HCT116 (cell line): ENCODE measurements around the gene CDH1. TPM values are rescaled to one million over a fixed set of nuclear protein-coding genes. Genes with fewer than 3 reads are reported as not detected.

Experiments
- ATAC-seq: fragments of 200-7000 bp; cut with Tn5 transposase; 2 replicates; pipeline ENCODE4 v1.9.1; 2020; ENCODE audit warnings: mild to moderate bottlenecking, moderate library complexity
- BruUV-seq: library from RNA; stranded (reverse); fragments of 400-500 nt; replicated peaks from 2 replicates; lab custom pipeline; 2021; lab: Mats Ljungman, UMichigan
- CTCF ChIA-PET: fragments of 300-600 bp; sonication (Branson Sonifier 250); formaldehyde crosslinking; loops from one replicate; lab custom pipeline; 2021; ENCODE audit warnings: antibody characterized with exemption; lab: Charles Lee
- POLR2A ChIA-PET: fragments of 300-600, 350-600 bp; sonication (Branson Sonifier 250); formaldehyde crosslinking; loops from one replicate; lab custom pipeline; 2021; ENCODE audit warnings: antibody characterized with exemption; lab: Charles Lee
- RAD21 ChIA-PET, 2 experiments: fragments of 300-600 bp; sonication (Branson Sonifier 250); formaldehyde crosslinking; loops; one replicate each; lab custom pipeline; 2023; ENCODE audit warnings: low total read pairs in 2 of 2; ENCODE audit not compliant: uncharacterized antibody in 2 of 2, unreplicated experiment in 2 of 2, low non-redundant PET in 1 of 2; lab: Charles Lee
- DNase-seq: peaks from one replicate; pipeline ENCODE4 v3.0.0-alpha.2; 2010; ENCODE audit warnings: low read depth, low spot score
- H2AFZ ChIP-seq: fragments of 200-600 bp; shearing (Covaris generic), sonication (generic); 2 replicates; pipeline ENCODE4 v1.6.1; 2017; ENCODE audit warnings: low read depth, mixed run types, mixed read lengths, antibody characterized with exemption, low read length; ENCODE audit not compliant: poor library complexity, severe bottlenecking
- H3K27ac ChIP-seq: 2 replicates; pipeline ENCODE4 v1.5.1; 2012; ENCODE audit warnings: low read depth, low read length
- H3K27me3 ChIP-seq: fragments of 200-600 bp; sonication (generic); 2 replicates; pipeline ENCODE4 v1.6.1; 2016; ENCODE audit warnings: mixed run types, low read length, mixed read lengths; ENCODE audit not compliant: insufficient read depth
- H3K36me3 ChIP-seq, 2 experiments: fragments of 200-500 bp in 1 of 2; fragments of 200-600 bp in 1 of 2; sonication (Bioruptor generic) in 1 of 2; sonication (generic) in 1 of 2; 2 replicates each; pipeline versions ENCODE4 v1.5.1 to v1.6.1; 2014 to 2016; ENCODE audit warnings: low read length in 2 of 2, inconsistent platforms in 1 of 2, mixed read lengths in 1 of 2, mixed run types in 1 of 2; ENCODE audit not compliant: insufficient read depth in 2 of 2, control insufficient read depth in 1 of 2
- H3K4me1 ChIP-seq, 2 experiments: fragments of 200-600 bp in 1 of 2; sonication (generic) in 1 of 2; 2 replicates each; pipeline versions ENCODE4 v1.5.1 to v1.6.1; 2012 to 2017; ENCODE audit warnings: low read length in 2 of 2, inconsistent platforms in 1 of 2, mild to moderate bottlenecking in 1 of 2, mixed read lengths in 1 of 2, mixed run types in 1 of 2, moderate library complexity in 1 of 2; ENCODE audit not compliant: insufficient read depth in 2 of 2, control insufficient read depth in 1 of 2
- H3K4me2 ChIP-seq: fragments of 200-600 bp; sonication (generic); 2 replicates; pipeline ENCODE4 v1.6.1; 2017; ENCODE audit warnings: mixed run types, low read length, mixed read lengths
- H3K4me3 ChIP-seq, 2 experiments: fragments of 200-600 bp in 1 of 2; sonication (generic) in 1 of 2; replicated peaks in 1 of 2; 2 replicates each; pipeline ENCODE4 v1.5.1; 2011 to 2016; ENCODE audit warnings: low read length in 2 of 2, control low read depth in 1 of 2, low read depth in 1 of 2, mild to moderate bottlenecking in 1 of 2, mixed read lengths in 1 of 2, mixed run types in 1 of 2
- H3K79me2 ChIP-seq: fragments of 200-600 bp; sonication (generic); 2 replicates; pipeline ENCODE4 v1.6.1; 2017; ENCODE audit warnings: mild to moderate bottlenecking, mixed run types, low read length, moderate library complexity, mixed read lengths; ENCODE audit not compliant: insufficient read depth
- H3K9ac ChIP-seq: fragments of 200-600 bp; sonication (generic); 2 replicates; pipeline ENCODE4 v1.6.1; 2016; ENCODE audit warnings: low read length, mixed read lengths
- H3K9me2 ChIP-seq: fragments of 200-600 bp; sonication (generic), shearing (Covaris generic); 2 replicates; pipeline ENCODE4 v1.6.1; 2017; ENCODE audit warnings: mixed run types, mild to moderate bottlenecking, moderate library complexity; ENCODE audit not compliant: insufficient read depth
- H3K9me3 ChIP-seq, 2 experiments: fragments of 200-500 bp in 1 of 2; fragments of 200-600 bp in 1 of 2; sonication (Bioruptor generic) in 1 of 2; sonication (generic) in 1 of 2; 2 replicates each; pipeline ENCODE4 v1.6.1; 2014 to 2017; ENCODE audit warnings: low read length in 2 of 2, mixed read lengths in 2 of 2, inconsistent platforms in 1 of 2, low read depth in 1 of 2, mild to moderate bottlenecking in 1 of 2, mixed run types in 1 of 2, moderate library complexity in 1 of 2; ENCODE audit not compliant: control insufficient read depth in 1 of 2, insufficient read depth in 1 of 2
- H4K20me1 ChIP-seq: fragments of 200-600 bp; sonication (generic), shearing (Covaris generic); 2 replicates; pipeline ENCODE4 v1.6.1; 2017; ENCODE audit warnings: mixed run types, mild to moderate bottlenecking, moderate library complexity; ENCODE audit not compliant: insufficient read depth
- ELF1 ChIP-seq: IDR thresholded peaks from 2 replicates; pipeline ENCODE4 v1.6.1; 2012; ENCODE audit warnings: low read depth, borderline replicate concordance
- EZH2 ChIP-seq: fragments of 200-600 bp; sonication (generic); IDR thresholded peaks from 2 replicates; pipeline ENCODE4 v1.6.1; 2017; ENCODE audit warnings: antibody characterized with exemption, mixed run types
- FOSL1 ChIP-seq: IDR thresholded peaks from 2 replicates; pipeline ENCODE4 v1.6.1; 2012; ENCODE audit warnings: low read depth
- POLR2A ChIP-seq: IDR thresholded peaks from 2 replicates; pipeline ENCODE4 v1.7.0; 2011; ENCODE audit warnings: borderline replicate concordance; ENCODE audit not compliant: insufficient read depth, insufficient read length; ENCODE audit errors: extremely low read depth
- RAD21 ChIP-seq: IDR thresholded peaks from 2 replicates; pipeline ENCODE4 v1.6.1; 2012; ENCODE audit warnings: low read depth, mild to moderate bottlenecking
- TCF7L2 ChIP-seq: IDR thresholded peaks from 2 replicates; pipeline ENCODE4 v1.7.0; 2011; ENCODE audit warnings: borderline replicate concordance, inconsistent platforms; ENCODE audit not compliant: insufficient read depth, insufficient read length; ENCODE audit errors: extremely low read depth
- YY1 ChIP-seq: IDR thresholded peaks from 2 replicates; pipeline ENCODE4 v1.6.1; 2011; ENCODE audit warnings: low read length, low read depth, moderate library complexity, mild to moderate bottlenecking; ENCODE audit not compliant: insufficient replicate concordance; ENCODE audit errors: extremely low read depth
- ZFX ChIP-seq: fragments of 450-650 bp; IDR thresholded peaks from 2 replicates; pipeline ENCODE4 v1.6.1; 2017
- ZNF274 ChIP-seq: fragments of 200-500 bp; sonication (Bioruptor generic); IDR thresholded peaks from 2 replicates; pipeline ENCODE4 v1.6.1; 2014; ENCODE audit warnings: mild to moderate bottlenecking, low read depth, low read length, inconsistent platforms
- intact Hi-C: fragments of 100-400 bp; cut with micrococcal nuclease; formaldehyde crosslinking; loops from 2 replicates; pipeline ENCODE4 v1.10.0; 2022
- total RNA-seq: library from RNA; stranded (reverse); gene quantifications from one replicate; pipeline ENCODE4 v1.2.1, GENCODE V29; 2021; ENCODE audit not compliant: unreplicated experiment
- TF ChIP-seq, protein P1 (sequence below): IDR thresholded peaks from 2 replicates; pipeline ENCODE4 v1.6.1; 2011; ENCODE audit warnings: mild to moderate bottlenecking, low read length, moderate library complexity; ENCODE audit not compliant: insufficient replicate concordance; ENCODE audit errors: extremely low read depth
- TF ChIP-seq, protein P2 (sequence below): IDR thresholded peaks from 2 replicates; pipeline ENCODE4 v1.6.1; 2012
- TF ChIP-seq, protein P3 (sequence below): IDR thresholded peaks from 2 replicates; pipeline ENCODE4 v1.6.1; 2012; ENCODE audit warnings: low read depth

CDH1 gene
- total RNA-seq, 1 experiment from 2014 or later = 73.2 TPM

- Histone ChIP-seq H3K27ac (no peak overlapping the region), H3K36me3 (no peaks in the 10 kb centered on the region), H4K20me1 (no peaks in the 10 kb centered on the region; the same call in 1 of the 2 replicates), H2AFZ (no peak overlapping the region), H3K4me3 (no peak overlapping the region), H3K4me1 (peaks cover 7 to 17% of the 10 kb centered on the region in 2 experiments; a peak in 3 of 4 replicates)
- ChIA-PET CTCF (no interaction called here), RAD21 (no interaction called here), POLR2A (no interaction called here)
- ATAC-seq = no peak
- TF ChIP-seq FOSL1 = no peak
- no peak for TF ChIP-seq POLR2A
- no peak for TF ChIP-seq ZFX
- no peak for TF ChIP-seq YY1
- TF ChIP-seq, protein P1, sequence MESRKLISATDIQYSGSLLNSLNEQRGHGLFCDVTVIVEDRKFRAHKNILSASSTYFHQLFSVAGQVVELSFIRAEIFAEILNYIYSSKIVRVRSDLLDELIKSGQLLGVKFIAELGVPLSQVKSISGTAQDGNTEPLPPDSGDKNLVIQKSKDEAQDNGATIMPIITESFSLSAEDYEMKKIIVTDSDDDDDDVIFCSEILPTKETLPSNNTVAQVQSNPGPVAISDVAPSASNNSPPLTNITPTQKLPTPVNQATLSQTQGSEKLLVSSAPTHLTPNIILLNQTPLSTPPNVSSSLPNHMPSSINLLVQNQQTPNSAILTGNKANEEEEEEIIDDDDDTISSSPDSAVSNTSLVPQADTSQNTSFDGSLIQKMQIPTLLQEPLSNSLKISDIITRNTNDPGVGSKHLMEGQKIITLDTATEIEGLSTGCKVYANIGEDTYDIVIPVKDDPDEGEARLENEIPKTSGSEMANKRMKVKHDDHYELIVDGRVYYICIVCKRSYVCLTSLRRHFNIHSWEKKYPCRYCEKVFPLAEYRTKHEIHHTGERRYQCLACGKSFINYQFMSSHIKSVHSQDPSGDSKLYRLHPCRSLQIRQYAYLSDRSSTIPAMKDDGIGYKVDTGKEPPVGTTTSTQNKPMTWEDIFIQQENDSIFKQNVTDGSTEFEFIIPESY = no peak
- TF ChIP-seq, protein P2, sequence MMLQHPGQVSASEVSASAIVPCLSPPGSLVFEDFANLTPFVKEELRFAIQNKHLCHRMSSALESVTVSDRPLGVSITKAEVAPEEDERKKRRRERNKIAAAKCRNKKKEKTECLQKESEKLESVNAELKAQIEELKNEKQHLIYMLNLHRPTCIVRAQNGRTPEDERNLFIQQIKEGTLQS = no peak
- no peak for TF ChIP-seq RAD21
- TF ChIP-seq, protein P3, sequence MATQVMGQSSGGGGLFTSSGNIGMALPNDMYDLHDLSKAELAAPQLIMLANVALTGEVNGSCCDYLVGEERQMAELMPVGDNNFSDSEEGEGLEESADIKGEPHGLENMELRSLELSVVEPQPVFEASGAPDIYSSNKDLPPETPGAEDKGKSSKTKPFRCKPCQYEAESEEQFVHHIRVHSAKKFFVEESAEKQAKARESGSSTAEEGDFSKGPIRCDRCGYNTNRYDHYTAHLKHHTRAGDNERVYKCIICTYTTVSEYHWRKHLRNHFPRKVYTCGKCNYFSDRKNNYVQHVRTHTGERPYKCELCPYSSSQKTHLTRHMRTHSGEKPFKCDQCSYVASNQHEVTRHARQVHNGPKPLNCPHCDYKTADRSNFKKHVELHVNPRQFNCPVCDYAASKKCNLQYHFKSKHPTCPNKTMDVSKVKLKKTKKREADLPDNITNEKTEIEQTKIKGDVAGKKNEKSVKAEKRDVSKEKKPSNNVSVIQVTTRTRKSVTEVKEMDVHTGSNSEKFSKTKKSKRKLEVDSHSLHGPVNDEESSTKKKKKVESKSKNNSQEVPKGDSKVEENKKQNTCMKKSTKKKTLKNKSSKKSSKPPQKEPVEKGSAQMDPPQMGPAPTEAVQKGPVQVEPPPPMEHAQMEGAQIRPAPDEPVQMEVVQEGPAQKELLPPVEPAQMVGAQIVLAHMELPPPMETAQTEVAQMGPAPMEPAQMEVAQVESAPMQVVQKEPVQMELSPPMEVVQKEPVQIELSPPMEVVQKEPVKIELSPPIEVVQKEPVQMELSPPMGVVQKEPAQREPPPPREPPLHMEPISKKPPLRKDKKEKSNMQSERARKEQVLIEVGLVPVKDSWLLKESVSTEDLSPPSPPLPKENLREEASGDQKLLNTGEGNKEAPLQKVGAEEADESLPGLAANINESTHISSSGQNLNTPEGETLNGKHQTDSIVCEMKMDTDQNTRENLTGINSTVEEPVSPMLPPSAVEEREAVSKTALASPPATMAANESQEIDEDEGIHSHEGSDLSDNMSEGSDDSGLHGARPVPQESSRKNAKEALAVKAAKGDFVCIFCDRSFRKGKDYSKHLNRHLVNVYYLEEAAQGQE = no peak
- no peak for TF ChIP-seq ZNF274
- TF ChIP-seq TCF7L2 = no peak
- no peak for TF ChIP-seq EZH2
- TF ChIP-seq ELF1 = no peak
- TF ChIP-seq, all 23 proteins: peak for 0
- Histone ChIP-seq H3K27me3 (no peaks in the 10 kb centered on the region), H3K9me2 (no peaks in the 10 kb centered on the region), H3K4me2 (no peak overlapping the region), H3K9me3 (no peaks in the 10 kb centered on the region), H3K79me2 (no peaks in the 10 kb centered on the region), H3K9ac (no peak overlapping the region)
- no TSS peak for BruUV-seq
- no peak for DNase-seq
- intact Hi-C loops = no loop called here
These were observed 18.5 kb upstream of the CDH1 start for GRCh38 chr16:68718590-68718989.
